CD14-positive monocyte (primary cell): ENCODE measurements around the gene ULK3. TPM values are rescaled to one million over a fixed set of nuclear protein-coding genes. Genes with fewer than 3 reads are reported as not detected.

ENCODE experiments used
- DNase-seq, 3 donors: peaks; one replicate each; pipeline ENCODE4 v3.0.0-alpha.2; 2011 to 2022
- H2AFZ ChIP-seq: 2 replicates; pipeline ENCODE4 v1.6.0; 2012; ENCODE audit warnings: mild to moderate bottlenecking, low read depth, low read length, inconsistent platforms; ENCODE audit not compliant: insufficient read depth, poor library complexity, severe bottlenecking
- H3K27ac ChIP-seq, 2 donors: 1 replicate in 1 of 2; 2 replicates in 1 of 2; pipeline ENCODE4 v1.5.1; 2012 to 2013; ENCODE audit warnings: low read length in 2 of 2, control low read depth in 1 of 2, inconsistent platforms in 1 of 2, low read depth in 1 of 2, mild to moderate bottlenecking in 1 of 2
- H3K27me3 ChIP-seq, 2 donors: one replicate each; pipeline versions ENCODE4 v1.6.0 to v1.6.1; 2011 to 2013; ENCODE audit warnings: low read length in 2 of 2; ENCODE audit not compliant: control insufficient read depth in 2 of 2, insufficient read depth in 2 of 2
- H3K36me3 ChIP-seq, 2 donors: replicated peaks in 1 of 2; 1 replicate in 1 of 2; 2 replicates in 1 of 2; pipeline versions ENCODE4 v1.5.1 to v1.6.1; 2012 to 2013; ENCODE audit warnings: low read length in 2 of 2, control low read depth in 1 of 2, inconsistent platforms in 1 of 2, mild to moderate bottlenecking in 1 of 2; ENCODE audit not compliant: insufficient read depth in 2 of 2, control insufficient read depth in 1 of 2
- H3K4me1 ChIP-seq, 2 donors: 1 replicate in 1 of 2; 2 replicates in 1 of 2; pipeline versions ENCODE4 v1.5.1 to v1.6.1; 2012 to 2013; ENCODE audit warnings: low read length in 2 of 2, control low read depth in 1 of 2, inconsistent platforms in 1 of 2, mild to moderate bottlenecking in 1 of 2, moderate library complexity in 1 of 2; ENCODE audit not compliant: insufficient read depth in 2 of 2, control insufficient read depth in 1 of 2
- H3K4me2 ChIP-seq: replicated peaks from 2 replicates; pipeline ENCODE3; 2012; ENCODE audit warnings: low read length, moderate library complexity, mild to moderate bottlenecking; ENCODE audit not compliant: poor library complexity, severe bottlenecking; ENCODE audit errors: extremely low read depth
- H3K4me3 ChIP-seq, 3 experiments: fragments of 200-600 bp in 1 of 3; sonication (generic) in 1 of 3; replicated peaks in 1 of 3; 1 replicate in 2 of 3; 2 replicates in 1 of 3; pipeline ENCODE4 v1.5.1; 2011 to 2013; ENCODE audit warnings: low read length in 3 of 3, mild to moderate bottlenecking in 3 of 3, control low read depth in 2 of 3, low read depth in 2 of 3, inconsistent platforms in 1 of 3, moderate library complexity in 1 of 3
- H3K79me2 ChIP-seq: 2 replicates; pipeline ENCODE4 v1.6.0; 2012; ENCODE audit warnings: mild to moderate bottlenecking, control low read depth, inconsistent platforms, low read length, moderate library complexity; ENCODE audit not compliant: insufficient read depth
- H3K9ac ChIP-seq: 2 replicates; pipeline ENCODE4 v1.6.0; 2017; ENCODE audit warnings: low read length, mild to moderate bottlenecking; ENCODE audit not compliant: insufficient read depth, poor library complexity, severe bottlenecking
- H3K9me3 ChIP-seq, 2 donors: replicated peaks in 1 of 2; 1 replicate in 1 of 2; 2 replicates in 1 of 2; pipeline versions ENCODE4 v1.5.1 to v1.6.1; 2012 to 2013; ENCODE audit warnings: low read length in 2 of 2, control low read depth in 1 of 2; ENCODE audit not compliant: control insufficient read depth in 1 of 2, insufficient read depth in 1 of 2
- H4K20me1 ChIP-seq: 2 replicates; pipeline ENCODE4 v1.6.0; 2012; ENCODE audit warnings: mild to moderate bottlenecking, low read length, control low read depth, moderate library complexity; ENCODE audit not compliant: insufficient read depth
- H3K27ac Mint-ChIP-seq, 7 donors: one replicate each; pipeline ENCODE4 v1.8.0; 2020; ENCODE audit warnings: mild to moderate bottlenecking in 7 of 7, mixed read lengths in 7 of 7, moderate library complexity in 6 of 7, inconsistent platforms in 2 of 7
- H3K27me3 Mint-ChIP-seq, 3 donors: one replicate each; pipeline ENCODE4 v1.8.0; 2021 to 2022; ENCODE audit warnings: low read depth in 3 of 3, mild to moderate bottlenecking in 3 of 3, mixed read lengths in 3 of 3, moderate library complexity in 3 of 3, inconsistent platforms in 1 of 3
- H3K36me3 Mint-ChIP-seq, 2 donors: one replicate each; pipeline ENCODE4 v1.8.0; 2020; ENCODE audit warnings: mixed read lengths in 2 of 2, inconsistent platforms in 1 of 2, mild to moderate bottlenecking in 1 of 2
- H3K4me1 Mint-ChIP-seq: one replicate; pipeline ENCODE4 v1.8.0; 2020; ENCODE audit warnings: mild to moderate bottlenecking, mixed read lengths
- H3K4me3 Mint-ChIP-seq, 2 donors: one replicate each; pipeline ENCODE4 v1.8.0; 2020; ENCODE audit warnings: mild to moderate bottlenecking in 2 of 2, mixed read lengths in 2 of 2, moderate library complexity in 1 of 2
- H3K9me3 Mint-ChIP-seq, 7 donors: one replicate each; pipeline ENCODE4 v1.8.0; 2020 to 2022; ENCODE audit warnings: mixed read lengths in 7 of 7, mild to moderate bottlenecking in 6 of 7, moderate library complexity in 6 of 7, inconsistent platforms in 2 of 7
- WGBS: methylation state at CpG from one replicate; pipeline ENCODE4 v1.1.5; 2013; ENCODE audit warnings: missing lambda C conversion rate; ENCODE audit not compliant: insufficient coverage; 5-methylcytosine and 5-hydroxymethylcytosine counted together
- intact Hi-C, 2 donors: fragments of 100-400 bp; cut with micrococcal nuclease; formaldehyde crosslinking; loops; one replicate each; pipeline versions ENCODE4 v1.15.0 to v1.15.1; 2023
- polyA plus RNA-seq, 3 donors: library from polyadenylated mRNA; depleted of rRNA in 1 of 3; unstranded in 2 of 3; stranded (reverse) in 1 of 3; fragments of 300-500 nt in 2 of 3; fragments of >200 nt in 1 of 3; fragmentation: Illumina TruSeq in 2 of 3; gene quantifications; 1 replicate in 2 of 3; 2 replicates in 1 of 3; pipeline ENCODE4 v1.2.3, GENCODE V29; 2012 to 2021
- TF ChIP-seq, protein P1 (sequence below): fragments of 200-600 bp; IDR thresholded peaks from one replicate; pipeline ENCODE4 v1.8.0; 2022; ENCODE audit warnings: antibody characterized with exemption, mild to moderate bottlenecking

The ULK3 gene
- polyA plus RNA-seq, 3 donors = 9.4 to 58.7 (median 16.0) TPM

DNA sequence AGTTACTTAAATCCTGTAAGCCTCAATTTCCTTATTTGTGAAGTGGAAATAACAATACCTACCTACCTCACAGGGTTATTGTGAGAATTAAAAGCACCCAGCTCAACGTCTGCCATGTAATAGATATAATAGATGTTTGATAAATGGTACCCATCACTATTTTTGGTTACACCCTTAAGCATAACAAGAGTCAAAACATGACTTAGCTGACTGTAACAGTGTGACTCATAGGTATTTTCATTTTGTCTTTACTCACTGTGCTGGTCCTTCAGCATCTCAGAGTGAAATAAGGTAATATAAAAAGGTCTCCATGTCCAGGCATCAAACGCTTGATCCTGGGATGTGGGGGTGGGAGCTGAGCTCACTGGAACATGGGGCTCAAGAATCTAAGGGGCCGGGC lies 13.5 kb downstream of the ULK3 start:
- H3K4me3 ChIP-seq = no peak overlapping the region
- H3K36me3 ChIP-seq = no peaks in the 10 kb centered on the region
- TF ChIP-seq, protein P1, sequence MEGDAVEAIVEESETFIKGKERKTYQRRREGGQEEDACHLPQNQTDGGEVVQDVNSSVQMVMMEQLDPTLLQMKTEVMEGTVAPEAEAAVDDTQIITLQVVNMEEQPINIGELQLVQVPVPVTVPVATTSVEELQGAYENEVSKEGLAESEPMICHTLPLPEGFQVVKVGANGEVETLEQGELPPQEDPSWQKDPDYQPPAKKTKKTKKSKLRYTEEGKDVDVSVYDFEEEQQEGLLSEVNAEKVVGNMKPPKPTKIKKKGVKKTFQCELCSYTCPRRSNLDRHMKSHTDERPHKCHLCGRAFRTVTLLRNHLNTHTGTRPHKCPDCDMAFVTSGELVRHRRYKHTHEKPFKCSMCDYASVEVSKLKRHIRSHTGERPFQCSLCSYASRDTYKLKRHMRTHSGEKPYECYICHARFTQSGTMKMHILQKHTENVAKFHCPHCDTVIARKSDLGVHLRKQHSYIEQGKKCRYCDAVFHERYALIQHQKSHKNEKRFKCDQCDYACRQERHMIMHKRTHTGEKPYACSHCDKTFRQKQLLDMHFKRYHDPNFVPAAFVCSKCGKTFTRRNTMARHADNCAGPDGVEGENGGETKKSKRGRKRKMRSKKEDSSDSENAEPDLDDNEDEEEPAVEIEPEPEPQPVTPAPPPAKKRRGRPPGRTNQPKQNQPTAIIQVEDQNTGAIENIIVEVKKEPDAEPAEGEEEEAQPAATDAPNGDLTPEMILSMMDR = no peak
- Mint-ChIP-seq H3K9me3 (peaks cover 0 to 2% (median 0%) of the 10 kb centered on the region in 7 donors), H3K36me3 (no peaks in the 10 kb centered on the region), H3K4me3 (no peak overlapping the region), H3K27ac (no peak overlapping the region), H3K27me3 (peaks cover 23 to 34% (median 28%) of the 10 kb centered on the region in 3 donors), H3K4me1 (peaks cover 5% of the 10 kb centered on the region)
- H4K20me1 ChIP-seq = no peaks in the 10 kb centered on the region
- no peaks in the 10 kb centered on the region for H3K9me3 ChIP-seq
- no peaks in the 10 kb centered on the region for H3K4me1 ChIP-seq
- H3K27me3 ChIP-seq = peaks cover 4 to 33% of the 10 kb centered on the region in 2 donors
- H3K4me2 ChIP-seq = no peak overlapping the region
- no peak for DNase-seq
- H3K9ac ChIP-seq = no peak overlapping the region
- intact Hi-C loops = no loop called here
- no peak overlapping the region for H3K27ac ChIP-seq
- H2AFZ ChIP-seq = no peak overlapping the region
- no CpG with 5 or more reads among the region's 3 CpGs for WGBS
- H3K79me2 ChIP-seq = no peaks in the 10 kb centered on the region

DNA sequence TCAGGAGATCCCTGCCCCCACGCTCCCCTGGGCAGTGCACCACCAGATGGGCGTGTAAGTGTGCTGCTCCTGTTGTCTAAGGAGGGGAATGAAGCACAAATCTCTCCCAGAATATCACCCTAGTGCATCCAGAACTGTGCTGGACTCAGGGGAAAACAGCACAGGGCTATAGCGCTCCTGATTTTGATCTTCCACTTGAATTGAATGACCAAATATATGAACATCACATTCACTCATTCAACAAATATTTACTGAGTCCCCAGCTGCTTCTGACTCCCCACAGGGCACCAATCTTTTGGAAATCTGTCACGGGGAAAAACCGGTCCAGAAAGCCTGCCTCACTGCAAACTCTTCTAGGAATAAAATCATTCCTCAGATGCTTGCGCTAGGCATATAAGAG lies 14.1 kb downstream of the ULK3 start:
- no peaks in the 10 kb centered on the region for H3K36me3 ChIP-seq
- Mint-ChIP-seq H3K9me3 (peaks cover 0 to 2% (median 0%) of the 10 kb centered on the region in 7 donors), H3K4me3 (no peak overlapping the region), H3K4me1 (peaks cover 5% of the 10 kb centered on the region), H3K36me3 (no peaks in the 10 kb centered on the region), H3K27me3 (peaks cover 28 to 36% (median 29%) of the 10 kb centered on the region in 3 donors), H3K27ac (peak overlapping the region in 1 of 7 donors; percentile 30)
- H3K27ac ChIP-seq = no peak overlapping the region
- intact Hi-C loops = no loop called here
- no peak overlapping the region for H2AFZ ChIP-seq
- no peak overlapping the region for H3K4me2 ChIP-seq
- H3K79me2 ChIP-seq = no peaks in the 10 kb centered on the region
- H3K27me3 ChIP-seq = peaks cover 4 to 33% of the 10 kb centered on the region in 2 donors
- no peaks in the 10 kb centered on the region for H3K9me3 ChIP-seq
- TF ChIP-seq, protein P1 = no peak
- no peak overlapping the region for H3K4me3 ChIP-seq
- H3K4me1 ChIP-seq = no peaks in the 10 kb centered on the region
- no peaks in the 10 kb centered on the region for H4K20me1 ChIP-seq
- 87% methylated on average over 5 of the region's 6 CpGs for WGBS
- H3K9ac ChIP-seq = no peak overlapping the region
- no peak for DNase-seq
